Transverse colon (tissue), 4 donors: ENCODE measurements around the gene PPP1R7. TPM values are rescaled to one million over a fixed set of nuclear protein-coding genes. Genes with fewer than 3 reads are reported as not detected.
"Not testable (repeated sequence)": the region's sequence is repeated elsewhere in the genome, so short reads cannot be mapped to it uniquely, and the experiment has no call there.

ENCODE experiments used
- DNase-seq: peaks from one replicate; pipeline ENCODE4 v3.0.0-alpha.2; 2019
- H3K27ac ChIP-seq, 4 donors: fragments of 200-600 bp; sonication (generic); 2 replicates each; pipeline ENCODE4 v1.5.1; 2016 to 2018; ENCODE audit warnings: inconsistent platforms in 4 of 4
- H3K27me3 ChIP-seq: fragments of 200-600 bp; sonication (generic); 2 replicates; pipeline ENCODE4 v1.5.1; 2017; ENCODE audit warnings: inconsistent platforms
- H3K36me3 ChIP-seq, 4 donors: fragments of 200-600 bp; sonication (generic); 2 replicates each; pipeline ENCODE4 v1.5.1; 2017 to 2019; ENCODE audit warnings: inconsistent platforms in 4 of 4
- H3K4me1 ChIP-seq, 4 donors: fragments of 200-600 bp; sonication (generic); 2 replicates each; pipeline ENCODE4 v1.5.1; 2017 to 2020; ENCODE audit warnings: inconsistent platforms in 4 of 4
- H3K4me3 ChIP-seq, 4 donors: fragments of 200-600 bp; sonication (generic); 1 replicate in 1 of 4; 2 replicates in 3 of 4; pipeline versions ENCODE4 v1.5.1 to v1.6.1; 2017 to 2019; ENCODE audit warnings: inconsistent platforms in 4 of 4
- H3K9me3 ChIP-seq, 2 donors: fragments of 200-600 bp; sonication (generic); 2 replicates each; pipeline ENCODE4 v1.5.1; 2017 to 2019; ENCODE audit warnings: inconsistent platforms in 2 of 2
- EP300 ChIP-seq: sonication (generic); formaldehyde crosslinking; IDR thresholded peaks from one replicate; pipeline ENCODE4 v1.6.1; 2017; ENCODE audit warnings: antibody characterized with exemption, low read depth
- POLR2A ChIP-seq: fragments of 450-650 bp; IDR thresholded peaks from one replicate; pipeline ENCODE4 v1.6.1; 2016; ENCODE audit warnings: antibody characterized with exemption, mild to moderate bottlenecking, moderate library complexity
- POLR2AphosphoS5 ChIP-seq, 3 donors: sonication (generic); formaldehyde crosslinking; IDR thresholded peaks; one replicate each; pipeline ENCODE4 v1.6.1; 2016; ENCODE audit warnings: antibody characterized with exemption in 3 of 3
- WGBS, 2 donors: methylation state at CpG; one replicate each; pipeline ENCODE4 v1.1.5; 2018; ENCODE audit warnings: low coverage in 1 of 2; 5-methylcytosine and 5-hydroxymethylcytosine counted together
- in situ Hi-C, 4 donors: fragments of 200-750 bp; cut with MboI; loops; one replicate each; pipeline versions ENCODE4 v1.15.0 to v1.15.1; 2017; ENCODE audit warnings: low sequenced_read_pairs in 3 of 4, low pct_ligation_motif_present in 1 of 4, low pct_unique_long_range_greater_than_20kb in 1 of 4
- intact Hi-C: fragments of 100-400 bp; cut with DNase I; formaldehyde crosslinking; loops from one replicate; pipeline ENCODE4 v1.15.1; 2023; ENCODE audit warnings: low total_unique reads
- total RNA-seq, 4 donors: library from RNA; depleted of rRNA; stranded (reverse); fragments of >200 nt; gene quantifications; one replicate each; pipeline ENCODE4 v1.1.0, GENCODE V29; 2016
- TF ChIP-seq, protein P1 (sequence below), 5 experiments: fragments of 200-600 bp in 3 of 5; fragments of 450-650 bp in 2 of 5; sonication (generic) in 3 of 5; IDR thresholded peaks; 1 replicate in 2 of 5; 2 replicates in 3 of 5; pipeline ENCODE4 v1.5.1; 2016 to 2017; ENCODE audit warnings: antibody characterized with exemption in 5 of 5, inconsistent platforms in 3 of 5, mild to moderate bottlenecking in 2 of 5, moderate library complexity in 1 of 5

PPP1R7 gene
- total RNA-seq, 4 donors from 2014 or later, result 10.8 to 84.2 (median 46.5) TPM

- no peak for TF ChIP-seq EP300
- TF ChIP-seq POLR2A, result no peak
- TF ChIP-seq POLR2AphosphoS5 (IDR thresholded peaks at IDR 0.05), result no peak
- TF ChIP-seq, protein P1, sequence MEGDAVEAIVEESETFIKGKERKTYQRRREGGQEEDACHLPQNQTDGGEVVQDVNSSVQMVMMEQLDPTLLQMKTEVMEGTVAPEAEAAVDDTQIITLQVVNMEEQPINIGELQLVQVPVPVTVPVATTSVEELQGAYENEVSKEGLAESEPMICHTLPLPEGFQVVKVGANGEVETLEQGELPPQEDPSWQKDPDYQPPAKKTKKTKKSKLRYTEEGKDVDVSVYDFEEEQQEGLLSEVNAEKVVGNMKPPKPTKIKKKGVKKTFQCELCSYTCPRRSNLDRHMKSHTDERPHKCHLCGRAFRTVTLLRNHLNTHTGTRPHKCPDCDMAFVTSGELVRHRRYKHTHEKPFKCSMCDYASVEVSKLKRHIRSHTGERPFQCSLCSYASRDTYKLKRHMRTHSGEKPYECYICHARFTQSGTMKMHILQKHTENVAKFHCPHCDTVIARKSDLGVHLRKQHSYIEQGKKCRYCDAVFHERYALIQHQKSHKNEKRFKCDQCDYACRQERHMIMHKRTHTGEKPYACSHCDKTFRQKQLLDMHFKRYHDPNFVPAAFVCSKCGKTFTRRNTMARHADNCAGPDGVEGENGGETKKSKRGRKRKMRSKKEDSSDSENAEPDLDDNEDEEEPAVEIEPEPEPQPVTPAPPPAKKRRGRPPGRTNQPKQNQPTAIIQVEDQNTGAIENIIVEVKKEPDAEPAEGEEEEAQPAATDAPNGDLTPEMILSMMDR (IDR thresholded peaks at IDR 0.05), result no peak
- H3K27me3 ChIP-seq, result no peaks in the 10 kb centered on the region
- H3K27ac ChIP-seq, result peak overlapping the region in 2 of 4 donors; percentile 43 to 78
- in situ Hi-C loops, result no loop called here
- WGBS, 2 donors, result 40% methylated on average over 4 of the region's 14 CpGs; no CpG with 5 or more reads in 1 of the 2 donors
- peaks cover 0 to 3% (median 0%) of the 10 kb centered on the region in 4 donors for H3K4me1 ChIP-seq
- H3K4me3 ChIP-seq, result no peak overlapping the region
- no peaks in the 10 kb centered on the region for H3K9me3 ChIP-seq
- intact Hi-C loops, result no loop called here
- peak; percentile 49 for DNase-seq
- H3K36me3 ChIP-seq, result no peaks in the 10 kb centered on the region
Observed at GRCh38 chr2:241191081-241191480, 40.8 kb downstream of the PPP1R7 start.

DNA sequence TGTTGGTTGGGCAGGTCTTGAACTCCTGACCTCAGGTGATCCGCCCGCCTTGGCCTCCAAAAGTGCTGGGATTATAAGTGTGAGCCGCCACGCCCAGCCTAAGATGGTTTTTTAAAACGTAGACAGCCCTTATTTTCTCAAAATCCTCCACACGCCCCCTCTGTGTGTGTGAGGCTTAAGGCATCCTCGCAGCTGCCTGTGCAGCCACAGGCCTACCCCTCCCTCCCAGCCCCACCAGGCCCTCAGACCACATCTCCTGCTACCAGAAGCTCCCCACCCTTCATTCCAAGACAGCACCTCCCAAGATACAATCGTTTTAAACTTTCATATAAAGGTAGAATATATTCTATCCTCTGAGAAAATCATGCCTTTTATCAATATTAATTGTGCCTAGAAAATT lies 43.0 kb downstream of the PPP1R7 start:
- Histone ChIP-seq H3K36me3 (no peaks in the 10 kb centered on the region), H3K4me3 (no peak overlapping the region), H3K27ac (no peak overlapping the region), H3K4me1 (no peaks in the 10 kb centered on the region), H3K9me3 (no peaks in the 10 kb centered on the region), H3K27me3 (no peaks in the 10 kb centered on the region)
- no peak for TF ChIP-seq POLR2AphosphoS5 (IDR thresholded peaks at IDR 0.05)
- no peak for TF ChIP-seq POLR2A
- TF ChIP-seq, protein P1 (IDR thresholded peaks at IDR 0.05), result no peak
- TF ChIP-seq EP300, result no peak
- in situ Hi-C loops (no loop called here), intact Hi-C loops (no loop called here)
- DNase-seq, result no peak
- 75 to 80% methylated on average over 1 to 8 of the region's 8 CpGs for WGBS, 2 donors

DNA sequence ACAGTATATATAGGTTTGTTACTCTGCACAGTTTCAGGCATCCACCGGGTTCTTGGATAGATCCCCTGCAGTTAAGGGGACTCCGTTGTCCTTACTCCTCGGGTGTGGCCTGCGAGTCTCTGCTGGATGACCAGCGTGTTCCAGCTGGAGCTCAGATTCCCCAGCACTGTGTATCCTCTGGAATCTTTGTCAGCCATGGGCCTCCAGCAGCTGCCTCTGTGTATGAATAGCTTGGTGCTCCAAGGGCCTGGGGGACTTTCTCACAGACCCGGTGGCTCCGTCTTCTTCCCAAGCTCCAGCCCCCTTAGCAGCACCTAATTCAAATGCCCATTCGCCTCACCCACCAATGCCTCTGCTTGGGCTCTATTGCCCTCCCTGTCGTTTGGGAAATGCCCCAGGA lies 44.5 kb downstream of the PPP1R7 start:
- TF ChIP-seq POLR2A, result no peak
- TF ChIP-seq, protein P1 (IDR thresholded peaks at IDR 0.05), result no peak
- TF ChIP-seq POLR2AphosphoS5 (IDR thresholded peaks at IDR 0.05), result no peak
- TF ChIP-seq EP300, result no peak
- in situ Hi-C loops (no loop called here), intact Hi-C loops (no loop called here)
- no peaks in the 10 kb centered on the region for H3K36me3 ChIP-seq
- H3K4me3 ChIP-seq, result no peak overlapping the region
- DNase-seq, result no peak
- H3K9me3 ChIP-seq, result no peaks in the 10 kb centered on the region
- no peaks in the 10 kb centered on the region for H3K27me3 ChIP-seq
- WGBS, 2 donors, result 56 to 81% methylated on average over 3 to 9 of the region's 9 CpGs
- H3K4me1 ChIP-seq, result no peaks in the 10 kb centered on the region
- H3K27ac ChIP-seq, result no peak overlapping the region

GRCh38 chr2:241195506-241196130 lies 45.4 kb downstream of the PPP1R7 start:
- no peak for DNase-seq
- H3K4me1 ChIP-seq, result no peaks in the 10 kb centered on the region

GRCh38 chr2:241197246-241197645 lies 47.0 kb downstream of the PPP1R7 start:
- H3K4me3 ChIP-seq, H3K27me3 ChIP-seq, H3K4me1 ChIP-seq, H3K36me3 ChIP-seq, H3K27ac ChIP-seq, H3K9me3 ChIP-seq, intact Hi-C loops, in situ Hi-C loops, DNase-seq: not testable (repeated sequence)
- WGBS, 2 donors, result 94 to 100% methylated on average over 1 to 14 of the region's 14 CpGs

More at GRCh38 chr2:241195506-241196130, 45.4 kb downstream of the PPP1R7 start:
- intact Hi-C loops, result no loop called here
- no peaks in the 10 kb centered on the region for H3K27me3 ChIP-seq
- 86% methylated on average over 18 of the region's 18 CpGs; no CpG with 5 or more reads in 1 of the 2 donors for WGBS, 2 donors
- H3K36me3 ChIP-seq, result no peaks in the 10 kb centered on the region
- H3K9me3 ChIP-seq, result no peaks in the 10 kb centered on the region
- TF ChIP-seq, protein P1 (IDR thresholded peaks at IDR 0.05), result no peak
- TF ChIP-seq POLR2A (no peak), POLR2AphosphoS5 (IDR thresholded peaks at IDR 0.05) (no peak), EP300 (no peak)
- peak overlapping the region in 1 of 4 donors; percentile 17 for H3K27ac ChIP-seq
- H3K4me3 ChIP-seq, result no peak overlapping the region
- in situ Hi-C loops, result no loop called here
